GM18526 (cell line): ENCODE results near the gene SERPINH1.

ENCODE experiments used
- POLR2A ChIP-seq: IDR thresholded peaks from 3 replicates; pipeline ENCODE4 v1.6.1; 2011; ENCODE audit not compliant: insufficient read length; ENCODE audit errors: extremely low read depth

SERPINH1 gene

GRCh38 chr11:75541193-75542087, 20.6 kb upstream of the SERPINH1 start:
- TF ChIP-seq POLR2A, result no peak

GRCh38 chr11:75542088-75542438, 20.0 kb upstream of the SERPINH1 start:
- no peak for TF ChIP-seq POLR2A

- no peak for TF ChIP-seq POLR2A
Observed at GRCh38 chr11:75543806-75544205, 18.2 kb upstream of the SERPINH1 start.

- no peak for TF ChIP-seq POLR2A
Observed at GRCh38 chr11:75547177-75547576, 14.9 kb upstream of the SERPINH1 start.

GRCh38 chr11:75547617-75548058, 14.4 kb upstream of the SERPINH1 start:
- TF ChIP-seq POLR2A, result no peak

- TF ChIP-seq POLR2A, result no peak
Observed at GRCh38 chr11:75548595-75549272, 13.3 kb upstream of the SERPINH1 start.

GRCh38 chr11:75549370-75549958, 12.6 kb upstream of the SERPINH1 start:
- no peak for TF ChIP-seq POLR2A

GRCh38 chr11:75553182-75553581, 8.9 kb upstream of the SERPINH1 start:
- no peak for TF ChIP-seq POLR2A

GRCh38 chr11:75553889-75554257, 8.2 kb upstream of the SERPINH1 start:
- no peak for TF ChIP-seq POLR2A

- TF ChIP-seq POLR2A, result no peak
Observed at GRCh38 chr11:75554258-75555022, 7.6 kb upstream of the SERPINH1 start.

- no peak for TF ChIP-seq POLR2A
Observed at GRCh38 chr11:75555079-75555811, 6.8 kb upstream of the SERPINH1 start.

GRCh38 chr11:75556275-75556674, 5.8 kb upstream of the SERPINH1 start:
- TF ChIP-seq POLR2A, result no peak

GRCh38 chr11:75557666-75558494, 4.2 kb upstream of the SERPINH1 start:
- no peak for TF ChIP-seq POLR2A
